NT2/D1 (cell line): ENCODE data around the gene CDO1.

ENCODE experiments used
- SUZ12 ChIP-seq: IDR thresholded peaks from 2 replicates; pipeline ENCODE4 v1.6.1; 2011; ENCODE audit not compliant: insufficient read length, insufficient read depth; ENCODE audit errors: extremely low read depth
- YY1 ChIP-seq: IDR thresholded peaks from 2 replicates; pipeline ENCODE4 v1.6.1; 2011; ENCODE audit not compliant: insufficient read length, insufficient read depth
- ZNF274 ChIP-seq: IDR thresholded peaks from 2 replicates; pipeline ENCODE4 v1.6.1; 2011; ENCODE audit warnings: mild to moderate bottlenecking, low read depth, low read length

DNA sequence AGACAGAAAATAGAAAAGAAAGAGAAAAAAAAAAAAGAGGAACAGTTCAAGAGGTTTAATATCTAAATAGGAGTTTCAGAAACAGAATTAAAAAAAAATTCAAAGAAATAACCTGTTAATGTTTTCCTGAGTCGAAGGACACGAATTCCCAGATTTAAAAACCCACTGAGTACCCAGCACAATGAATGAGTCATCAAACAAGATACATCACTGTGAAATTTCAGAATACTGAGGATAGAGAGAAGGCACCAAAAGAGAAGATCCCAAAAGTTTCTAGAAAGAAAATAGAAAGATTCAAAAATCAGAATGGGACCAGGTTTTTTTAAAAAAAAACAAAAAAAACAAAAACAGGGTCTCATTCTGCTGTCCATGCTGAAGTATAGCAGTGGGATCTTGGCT, 8.8 kb downstream of the CDO1 start:
- TF ChIP-seq ZNF274 (no peak), YY1 (no peak), SUZ12 (no peak)
